Retinal pigment epithelial cell (primary cell): Measurements from ENCODE around the gene TEF.

Source experiments
- DNase-seq: peaks from one replicate; pipeline ENCODE4 v3.0.0-alpha.2; 2010; ENCODE audit warnings: low read depth
- H3K4me3 ChIP-seq: 2 replicates; pipeline ENCODE4 v1.5.1; 2011; ENCODE audit warnings: mild to moderate bottlenecking, low read length, control low read depth, moderate library complexity
- CTCF ChIP-seq: conservative IDR thresholded peaks from 2 replicates; pipeline ENCODE4 v1.5.1; 2011; ENCODE audit warnings: low read depth, low read length, control low read depth, inconsistent platforms

The TEF gene

DNA sequence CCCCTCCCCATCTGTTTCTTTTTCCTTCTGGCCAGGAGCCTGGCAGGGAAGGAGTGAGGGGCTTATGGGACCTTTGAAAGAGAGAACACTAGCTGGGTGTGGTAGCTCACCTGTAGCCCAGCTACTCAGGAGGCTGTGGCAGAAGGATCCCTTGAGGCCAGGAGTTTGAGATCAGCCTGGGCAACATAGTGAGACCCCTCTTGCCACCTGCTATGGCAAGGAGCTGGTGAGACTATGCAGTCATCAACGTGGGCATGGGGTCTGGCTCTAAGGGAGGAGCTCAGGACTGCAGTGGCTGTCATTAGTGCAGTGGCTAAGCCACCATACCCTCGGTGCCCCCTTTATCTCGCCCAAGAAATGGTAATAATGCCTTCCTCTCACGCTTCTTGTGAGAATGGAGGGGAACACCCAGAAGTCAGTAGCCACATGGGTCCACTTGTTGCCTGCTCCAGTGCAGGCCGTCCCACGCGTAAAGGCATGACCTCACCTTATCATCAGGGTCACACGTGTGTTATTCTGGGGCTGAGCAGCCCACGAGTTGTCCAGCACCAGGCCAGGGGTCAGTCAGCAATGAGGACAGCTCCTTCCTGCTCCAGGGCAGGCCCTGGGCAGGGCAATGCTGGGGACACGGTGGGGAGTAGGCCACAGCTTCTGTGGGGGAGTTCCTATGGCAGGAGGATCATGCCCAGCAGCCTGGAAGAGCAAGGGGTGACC lies 27.7 kb upstream of the TEF start:
- TF ChIP-seq CTCF: no peak
- H3K4me3 ChIP-seq: no peak overlapping the region
- no peak for DNase-seq

DNA sequence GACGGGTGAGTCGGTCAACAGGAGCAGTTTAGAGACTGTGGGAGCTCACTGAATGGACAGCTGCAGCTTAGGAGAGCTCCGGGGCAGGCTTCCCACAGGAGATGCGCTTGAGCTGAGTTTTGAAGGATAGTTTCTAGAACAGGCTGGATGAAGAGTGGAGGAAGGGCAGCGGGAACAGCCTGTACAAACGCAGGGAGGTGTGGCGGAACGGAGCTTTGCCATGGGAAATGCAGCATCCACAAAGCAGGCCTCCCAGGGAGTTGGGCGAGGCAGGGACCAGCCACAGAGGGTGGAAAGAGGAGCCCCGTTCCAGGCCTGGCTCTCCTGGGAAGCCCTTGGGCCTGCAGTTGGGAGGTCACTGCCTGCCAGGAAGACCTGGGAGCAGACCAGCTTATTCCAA lies 26.8 kb upstream of the TEF start:
- TF ChIP-seq CTCF: no peak
- no peak overlapping the region for H3K4me3 ChIP-seq
- DNase-seq: no peak

- no peak for TF ChIP-seq CTCF
- DNase-seq: no peak
- H3K4me3 ChIP-seq: no peak overlapping the region
Observed at GRCh38 chr22:41355895-41356294, 25.8 kb upstream of the TEF start.

DNA sequence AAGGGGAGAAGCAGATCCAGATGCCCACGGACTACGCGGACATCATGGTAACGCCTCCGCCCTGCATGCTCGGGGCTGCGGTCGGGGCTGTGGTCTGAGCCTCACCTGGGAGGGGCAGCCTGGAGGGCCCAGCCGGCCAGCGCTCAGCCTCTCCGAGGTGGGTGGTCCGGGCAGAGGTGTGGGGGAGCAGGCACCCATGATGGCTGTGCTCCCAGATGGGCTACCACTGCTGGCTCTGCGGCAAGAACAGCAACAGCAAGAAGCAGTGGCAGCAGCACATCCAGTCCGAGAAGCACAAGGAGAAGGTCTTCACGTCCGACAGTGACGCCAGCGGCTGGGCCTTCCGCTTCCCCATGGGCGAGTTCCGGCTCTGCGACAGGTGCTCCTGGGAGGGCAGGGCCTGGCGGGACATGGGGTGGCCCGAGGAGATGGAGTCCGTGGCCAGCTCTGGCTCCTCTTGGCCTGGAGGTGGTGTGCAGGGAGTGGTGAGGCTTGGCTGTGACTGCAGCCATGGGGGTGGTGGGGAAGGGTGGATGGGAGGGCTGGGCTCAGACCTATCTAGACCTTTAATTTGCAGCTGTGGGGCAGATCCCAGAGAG lies 25.2 kb upstream of the TEF start:
- TF ChIP-seq CTCF: no peak

GRCh38 chr22:41357191-41357590 lies 24.6 kb upstream of the TEF start:
- TF ChIP-seq CTCF: no peak
- DNase-seq: no peak
- H3K4me3 ChIP-seq: no peak overlapping the region

More for the DNA sequence above, 25.2 kb upstream of the TEF start:
- DNase-seq: no peak
- no peak overlapping the region for H3K4me3 ChIP-seq

GRCh38 chr22:41358927-41359326 lies 22.8 kb upstream of the TEF start:
- no peak overlapping the region for H3K4me3 ChIP-seq
- DNase-seq: no peak
- TF ChIP-seq CTCF: no peak

DNA sequence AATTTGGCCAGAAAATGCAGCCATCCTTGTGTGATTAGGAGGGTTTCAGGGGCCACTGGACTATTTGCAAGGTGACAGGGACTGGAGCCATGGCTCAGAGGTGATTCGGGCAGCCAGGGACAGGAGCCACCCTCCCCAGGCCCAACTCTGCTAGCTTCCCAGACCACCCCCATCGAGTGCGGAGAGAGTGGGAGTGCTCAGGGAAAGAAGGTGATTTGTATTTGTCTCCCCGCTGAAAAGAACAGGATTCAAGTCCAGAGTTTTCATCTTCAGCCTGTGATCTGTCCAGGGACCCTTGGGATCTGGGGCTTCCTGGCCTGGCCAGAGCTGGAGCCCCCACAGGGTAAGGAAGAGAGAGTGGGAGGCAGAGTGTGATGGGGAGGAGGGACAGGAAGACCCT lies 22.4 kb upstream of the TEF start:
- no peak for TF ChIP-seq CTCF
- no peak overlapping the region for H3K4me3 ChIP-seq
- no peak for DNase-seq
